ENCODE data around the gene PRPF4.
A peak's percentile ranks its signal among the peaks of the same experiment; 100 is the strongest.

PRPF4 gene

DNA sequence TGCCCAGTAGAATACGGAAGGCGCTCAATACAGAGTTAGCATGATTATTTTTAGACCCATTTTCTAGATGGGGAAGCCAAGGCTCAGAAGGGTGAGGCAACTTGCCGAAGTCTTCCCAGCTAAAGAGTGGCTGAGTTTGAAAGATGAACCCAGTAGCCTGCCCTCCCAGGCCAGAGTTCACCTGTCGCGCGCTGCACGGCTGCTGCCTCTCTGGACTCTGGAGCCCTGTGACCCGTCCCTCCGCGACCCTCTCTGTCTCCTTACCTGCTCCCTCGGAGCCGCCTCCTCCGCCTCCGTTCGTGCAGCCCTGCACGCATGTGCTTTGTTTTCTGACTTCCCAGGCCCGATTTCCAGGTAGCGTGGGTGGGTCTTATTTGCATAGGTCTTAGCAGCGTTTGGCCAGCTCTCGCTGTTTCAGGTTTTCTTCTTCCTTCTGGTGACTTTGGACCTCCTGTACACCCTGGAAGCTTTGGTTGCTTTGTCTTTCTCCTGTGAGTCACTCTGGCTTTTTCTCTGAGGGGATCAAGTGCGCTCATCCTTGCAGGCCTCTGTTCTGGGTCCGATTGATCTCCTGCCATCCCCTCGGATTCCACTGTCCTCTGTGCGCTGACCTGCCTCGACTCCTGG is 27.4 kb downstream of the PRPF4 start, which contains the start of gene RNF183:
Gene RNF183 (minus strand): TSS at position 585 of the 627 bp plus-strand sequence. CDS start 5,192 bp downstream, outside the sequence.
- TF ChIP-seq, protein P1, sequence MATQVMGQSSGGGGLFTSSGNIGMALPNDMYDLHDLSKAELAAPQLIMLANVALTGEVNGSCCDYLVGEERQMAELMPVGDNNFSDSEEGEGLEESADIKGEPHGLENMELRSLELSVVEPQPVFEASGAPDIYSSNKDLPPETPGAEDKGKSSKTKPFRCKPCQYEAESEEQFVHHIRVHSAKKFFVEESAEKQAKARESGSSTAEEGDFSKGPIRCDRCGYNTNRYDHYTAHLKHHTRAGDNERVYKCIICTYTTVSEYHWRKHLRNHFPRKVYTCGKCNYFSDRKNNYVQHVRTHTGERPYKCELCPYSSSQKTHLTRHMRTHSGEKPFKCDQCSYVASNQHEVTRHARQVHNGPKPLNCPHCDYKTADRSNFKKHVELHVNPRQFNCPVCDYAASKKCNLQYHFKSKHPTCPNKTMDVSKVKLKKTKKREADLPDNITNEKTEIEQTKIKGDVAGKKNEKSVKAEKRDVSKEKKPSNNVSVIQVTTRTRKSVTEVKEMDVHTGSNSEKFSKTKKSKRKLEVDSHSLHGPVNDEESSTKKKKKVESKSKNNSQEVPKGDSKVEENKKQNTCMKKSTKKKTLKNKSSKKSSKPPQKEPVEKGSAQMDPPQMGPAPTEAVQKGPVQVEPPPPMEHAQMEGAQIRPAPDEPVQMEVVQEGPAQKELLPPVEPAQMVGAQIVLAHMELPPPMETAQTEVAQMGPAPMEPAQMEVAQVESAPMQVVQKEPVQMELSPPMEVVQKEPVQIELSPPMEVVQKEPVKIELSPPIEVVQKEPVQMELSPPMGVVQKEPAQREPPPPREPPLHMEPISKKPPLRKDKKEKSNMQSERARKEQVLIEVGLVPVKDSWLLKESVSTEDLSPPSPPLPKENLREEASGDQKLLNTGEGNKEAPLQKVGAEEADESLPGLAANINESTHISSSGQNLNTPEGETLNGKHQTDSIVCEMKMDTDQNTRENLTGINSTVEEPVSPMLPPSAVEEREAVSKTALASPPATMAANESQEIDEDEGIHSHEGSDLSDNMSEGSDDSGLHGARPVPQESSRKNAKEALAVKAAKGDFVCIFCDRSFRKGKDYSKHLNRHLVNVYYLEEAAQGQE (IDR thresholded peaks at IDR 0.05; ENCODE audit: low read depth): no peak
- TF ChIP-seq EP300 (IDR thresholded peaks at IDR 0.05; ENCODE audit: borderline replicate concordance): no peak

DNA sequence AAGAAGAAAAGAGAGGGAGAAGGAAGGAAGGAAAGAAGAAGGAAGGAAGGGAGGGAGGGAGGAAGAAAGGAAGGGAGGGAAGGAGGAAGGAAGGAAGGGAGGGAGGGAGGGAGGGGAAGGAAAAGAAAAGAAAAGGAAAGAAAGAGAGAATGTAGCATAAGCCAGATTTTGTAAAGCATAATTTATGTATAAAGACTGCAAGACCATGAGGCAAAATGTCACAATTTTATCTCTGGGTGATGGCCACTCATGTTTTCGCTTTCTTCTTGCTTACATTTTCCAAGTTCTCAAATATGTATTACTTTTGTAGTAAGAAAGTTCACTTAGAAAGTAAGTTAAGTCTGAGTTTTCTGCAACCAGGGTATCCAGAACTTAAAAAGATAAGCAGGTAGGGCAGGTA is 31.1 kb downstream of the PRPF4 start:
- no peak for TF ChIP-seq TAF1 (IDR thresholded peaks at IDR 0.05; ENCODE audit: low read depth)
- TF ChIP-seq, protein P1 (IDR thresholded peaks at IDR 0.05; ENCODE audit: low read depth): no peak
- TF ChIP-seq CREB1 (IDR thresholded peaks at IDR 0.05; ENCODE audit: low read depth): no peak
- no peak for TF ChIP-seq ZBTB7A (IDR thresholded peaks at IDR 0.05; ENCODE audit: low read depth)
- no peak for TF ChIP-seq YY1 (IDR thresholded peaks at IDR 0.05; ENCODE audit: low read depth)
- no peak for TF ChIP-seq CEBPB (IDR thresholded peaks at IDR 0.05)

DNA sequence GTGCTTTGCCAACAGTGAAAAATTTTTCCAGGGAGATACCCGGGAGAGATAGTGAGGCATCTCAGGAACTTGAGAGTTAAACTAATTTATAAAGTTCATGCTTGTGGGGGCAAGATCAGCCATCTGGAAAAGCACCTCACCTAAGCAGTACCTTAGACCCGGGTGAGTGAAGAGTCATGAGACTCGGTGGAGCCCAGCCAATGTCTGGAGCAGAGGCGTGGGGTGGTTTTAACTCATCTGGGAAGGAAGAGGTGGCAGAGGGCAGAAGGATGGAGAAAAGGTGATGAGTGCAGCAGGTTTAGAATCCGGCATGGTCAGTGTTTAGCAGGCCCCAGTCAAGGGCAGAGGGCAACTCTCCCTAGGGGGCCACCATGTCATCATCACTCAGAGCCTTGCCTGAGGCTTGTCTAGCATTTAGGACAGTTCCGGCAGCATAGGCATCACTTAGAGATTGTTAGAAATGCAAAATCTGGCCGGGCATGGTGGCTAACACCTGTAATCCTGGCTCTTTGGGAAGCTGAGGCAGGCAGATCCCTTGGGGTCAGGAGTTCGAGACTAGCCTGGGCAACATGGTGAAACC is 32.0 kb downstream of the PRPF4 start:
- TF ChIP-seq NFIC (IDR thresholded peaks at IDR 0.05) (no peak), TEAD4 (IDR thresholded peaks at IDR 0.05) (no peak), CEBPB (IDR thresholded peaks at IDR 0.05) (no peak), TCF12 (IDR thresholded peaks at IDR 0.05; ENCODE audit: low read depth) (no peak), CREB1 (IDR thresholded peaks at IDR 0.05; ENCODE audit: low read depth) (no peak), EP300 (IDR thresholded peaks at IDR 0.05; ENCODE audit: borderline replicate concordance) (no peak), FOXM1 (IDR thresholded peaks at IDR 0.05; ENCODE audit: borderline replicate concordance, low read depth) (no peak), ZBTB7A (IDR thresholded peaks at IDR 0.05; ENCODE audit: low read depth) (no peak), YY1 (IDR thresholded peaks at IDR 0.05; ENCODE audit: low read depth) (no peak), TAF1 (IDR thresholded peaks at IDR 0.05; ENCODE audit: low read depth) (no peak)
- TF ChIP-seq, protein P2, sequence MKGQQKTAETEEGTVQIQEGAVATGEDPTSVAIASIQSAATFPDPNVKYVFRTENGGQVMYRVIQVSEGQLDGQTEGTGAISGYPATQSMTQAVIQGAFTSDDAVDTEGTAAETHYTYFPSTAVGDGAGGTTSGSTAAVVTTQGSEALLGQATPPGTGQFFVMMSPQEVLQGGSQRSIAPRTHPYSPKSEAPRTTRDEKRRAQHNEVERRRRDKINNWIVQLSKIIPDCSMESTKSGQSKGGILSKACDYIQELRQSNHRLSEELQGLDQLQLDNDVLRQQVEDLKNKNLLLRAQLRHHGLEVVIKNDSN (IDR thresholded peaks at IDR 0.05): no peak

DNA sequence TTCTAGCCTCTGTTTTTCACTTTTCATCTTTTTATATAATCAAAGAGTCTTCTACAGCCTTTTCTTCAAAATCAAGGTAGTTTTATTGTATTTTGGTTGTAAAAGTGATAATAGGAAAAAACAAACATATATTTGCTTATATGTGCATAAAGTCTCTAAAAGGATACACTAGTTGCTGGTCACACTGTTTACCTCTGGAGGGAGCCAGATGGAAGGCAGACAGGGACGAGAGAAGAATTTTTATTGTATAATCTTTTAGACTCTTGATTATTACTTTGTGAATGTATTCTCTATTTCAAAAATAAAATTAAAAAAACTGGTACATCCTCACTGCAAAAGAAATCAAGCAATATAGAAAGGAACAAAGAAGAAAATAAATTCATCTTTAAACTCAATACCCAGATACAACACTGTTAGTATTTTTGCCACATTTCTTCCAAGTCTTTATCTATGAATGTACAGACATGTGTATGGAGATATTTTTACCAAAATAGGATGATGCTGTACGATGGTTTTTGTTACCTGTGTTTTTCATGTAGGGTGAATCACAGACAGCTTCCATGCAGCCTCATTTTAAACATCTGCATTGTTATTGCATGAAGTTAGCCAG is 33.9 kb downstream of the PRPF4 start:
- TF ChIP-seq TCF12 (IDR thresholded peaks at IDR 0.05; ENCODE audit: low read depth) (no peak), RAD21 (IDR thresholded peaks at IDR 0.05; ENCODE audit: low read depth) (peak; percentile 85)
- TF ChIP-seq, protein P3, sequence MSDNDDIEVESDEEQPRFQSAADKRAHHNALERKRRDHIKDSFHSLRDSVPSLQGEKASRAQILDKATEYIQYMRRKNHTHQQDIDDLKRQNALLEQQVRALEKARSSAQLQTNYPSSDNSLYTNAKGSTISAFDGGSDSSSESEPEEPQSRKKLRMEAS (IDR thresholded peaks at IDR 0.05): no peak

DNA sequence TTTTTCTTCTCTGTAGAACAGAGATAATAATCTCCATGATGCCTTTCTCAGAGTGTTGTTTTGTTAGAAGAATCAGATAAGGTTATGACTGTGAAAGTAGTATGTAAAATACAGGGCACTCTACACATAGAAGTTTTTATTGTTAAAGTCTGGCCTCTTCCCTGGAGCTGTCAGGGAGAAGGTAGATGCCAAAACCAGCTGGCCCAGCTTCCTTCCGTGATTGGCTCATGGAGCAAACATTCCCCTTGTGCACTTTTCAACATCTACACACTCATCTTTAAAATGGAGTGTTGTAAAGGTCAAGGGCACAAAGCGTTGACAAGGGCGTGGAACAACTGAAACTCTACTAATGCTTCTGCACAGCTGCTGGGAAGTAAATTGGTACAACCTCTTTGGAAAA is 35.1 kb downstream of the PRPF4 start:
- TF ChIP-seq CEBPB (IDR thresholded peaks at IDR 0.05): no peak
- TF ChIP-seq ZBTB7A (IDR thresholded peaks at IDR 0.05; ENCODE audit: low read depth): no peak
- TF ChIP-seq TAF1 (IDR thresholded peaks at IDR 0.05; ENCODE audit: low read depth): no peak
- TF ChIP-seq, protein P3 (IDR thresholded peaks at IDR 0.05): no peak
- TF ChIP-seq, protein P2 (IDR thresholded peaks at IDR 0.05): no peak
- TF ChIP-seq YY1 (IDR thresholded peaks at IDR 0.05; ENCODE audit: low read depth): no peak
- no peak for TF ChIP-seq EGR1 (IDR thresholded peaks at IDR 0.05)
- TF ChIP-seq EP300 (IDR thresholded peaks at IDR 0.05; ENCODE audit: borderline replicate concordance): no peak
- TF ChIP-seq TEAD4 (IDR thresholded peaks at IDR 0.05): no peak
- TF ChIP-seq RAD21 (IDR thresholded peaks at IDR 0.05; ENCODE audit: low read depth): no peak
- TF ChIP-seq, protein P1 (IDR thresholded peaks at IDR 0.05; ENCODE audit: low read depth): no peak
- no peak for TF ChIP-seq TCF12 (IDR thresholded peaks at IDR 0.05; ENCODE audit: low read depth)
- no peak for TF ChIP-seq NFIC (IDR thresholded peaks at IDR 0.05)
- no peak for TF ChIP-seq CREB1 (IDR thresholded peaks at IDR 0.05; ENCODE audit: low read depth)
- no peak for TF ChIP-seq FOXM1 (IDR thresholded peaks at IDR 0.05; ENCODE audit: borderline replicate concordance, low read depth)

Data from Ishikawa (cell line).